ENCODE results near the gene PKP1. TPM values are rescaled to one million over a fixed set of nuclear protein-coding genes. Genes with fewer than 3 reads are reported as not detected.

Gene PKP1
- total and polyA plus RNA-seq, 2 experiments from 2014 or later, result 0.19 to 0.83 TPM

DNA sequence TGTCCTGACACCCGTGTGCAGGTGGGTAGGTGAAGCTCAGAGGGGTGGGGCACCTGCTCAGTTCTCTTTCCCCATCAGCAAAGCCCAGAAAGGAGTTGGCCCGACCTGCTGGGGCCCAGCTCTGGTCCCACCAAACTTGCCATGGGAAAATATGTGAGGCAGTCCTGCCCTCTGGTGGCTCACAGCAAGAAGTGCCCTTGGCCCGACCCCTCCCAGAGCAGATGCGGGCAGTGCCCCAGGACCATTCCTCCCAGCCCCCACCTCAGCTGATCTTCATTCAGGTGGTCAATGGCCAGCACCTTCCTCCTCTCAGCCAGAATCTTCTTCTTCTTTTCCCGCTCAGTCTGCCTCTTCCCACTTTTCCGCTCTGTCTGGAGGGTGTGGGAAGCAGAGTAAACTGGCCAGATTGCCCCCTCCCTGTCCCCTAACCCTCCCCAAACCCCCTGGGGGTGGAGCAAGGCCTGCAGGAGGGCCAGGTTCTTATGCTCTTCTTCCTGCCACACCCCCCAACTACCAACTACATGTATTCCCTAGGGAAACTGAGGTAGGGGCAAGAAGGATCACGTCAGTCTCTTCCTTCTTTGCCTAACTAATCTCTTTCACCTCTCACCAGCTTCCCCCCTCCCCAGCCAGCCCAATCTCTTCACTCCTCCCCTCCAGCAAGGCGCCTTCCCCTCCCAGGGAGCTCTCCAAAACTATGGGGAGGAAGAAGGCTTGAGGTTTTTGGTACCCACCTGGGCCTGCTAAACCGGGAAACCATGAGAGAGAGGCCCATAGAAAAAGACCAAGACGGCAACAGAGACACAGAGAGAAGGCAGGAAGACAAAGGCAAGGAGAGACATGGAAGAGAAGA, 78.6 kb downstream of the PKP1 start:
- Histone ChIP-seq H3K9me2 (ENCODE audit: insufficient read depth) (no peaks in the 10 kb centered on the region), H2AFZ (peak overlapping the region; percentile 81; the same call in 1 of the 2 replicates), H3K27ac (ENCODE audit: low read depth) (no peak overlapping the region), H4K20me1 (replicated peaks; ENCODE audit: insufficient read depth) (no peaks in the 10 kb centered on the region), H3K79me2 (replicated peaks; ENCODE audit: insufficient read depth) (no peaks in the 10 kb centered on the region), H3K4me2 (peak overlapping the region; percentile 40; the same call in 1 of the 2 replicates), H3K4me3 (no peak overlapping the region), H3K36me3 (ENCODE audit: insufficient read depth) (no peaks in the 10 kb centered on the region), H3K4me1 (ENCODE audit: insufficient read depth) (peaks cover 9% of the 10 kb centered on the region), H3K27me3 (ENCODE audit: insufficient read depth) (no peaks in the 10 kb centered on the region), H3F3A (replicated peaks; ENCODE audit: low read depth) (no peaks in the 10 kb centered on the region)
- Mint-ChIP-seq H3K27me3 (ENCODE audit: insufficient read depth, low read depth, poor library complexity) (peaks cover 25% of the 10 kb centered on the region), H3K36me3 (ENCODE audit: low read depth) (no peaks in the 10 kb centered on the region), H3K4me1 (peaks cover 20% of the 10 kb centered on the region), H3K27ac (no peak overlapping the region), H3K4me3 (no peak overlapping the region), H3K9me3 (no peaks in the 10 kb centered on the region)
- DNase-seq (ENCODE audit: low spot score) (peak; percentile 87), ATAC-seq (peak; percentile 93)
- TF ChIP-seq CTCF (conservative IDR thresholded peaks at IDR 0.05; ENCODE audit: low read depth in 2 of 2) (peak; percentile 90 to 97), STAT1 (IDR thresholded peaks at IDR 0.05; ENCODE audit: unreplicated experiment) (no peak)

DNA sequence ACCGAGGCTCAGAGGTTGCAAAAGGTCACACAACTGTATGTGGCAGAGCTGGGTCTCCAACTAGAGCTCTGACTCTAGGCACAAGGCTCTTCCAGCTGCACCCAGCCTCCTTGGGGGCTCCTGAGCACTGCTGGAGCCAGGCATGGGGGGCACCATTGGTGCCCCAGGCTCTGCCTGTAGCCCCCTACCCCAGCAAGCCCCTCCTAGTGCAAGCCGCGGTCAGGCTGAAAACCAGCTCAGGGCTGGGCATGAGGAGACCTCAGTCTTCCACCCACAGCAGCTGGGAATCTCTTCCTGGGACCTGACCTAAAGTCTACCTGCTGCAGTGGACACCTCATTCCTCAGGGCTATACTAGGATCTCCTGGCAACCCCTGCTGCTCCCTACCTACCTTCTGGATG, 79.6 kb downstream of the PKP1 start:
- H3K9me2 ChIP-seq (ENCODE audit: insufficient read depth), result no peaks in the 10 kb centered on the region
- Mint-ChIP-seq H3K36me3 (ENCODE audit: low read depth) (no peaks in the 10 kb centered on the region), H3K27me3 (ENCODE audit: insufficient read depth, low read depth, poor library complexity) (peaks cover 29% of the 10 kb centered on the region), H3K4me1 (peaks cover 17% of the 10 kb centered on the region), H3K4me3 (no peak overlapping the region), H3K9me3 (no peaks in the 10 kb centered on the region), H3K27ac (no peak overlapping the region)
- no peaks in the 10 kb centered on the region for H3K79me2 ChIP-seq (replicated peaks; ENCODE audit: insufficient read depth)
- H4K20me1 ChIP-seq (replicated peaks; ENCODE audit: insufficient read depth), result no peaks in the 10 kb centered on the region
- H3K27me3 ChIP-seq (ENCODE audit: insufficient read depth), result no peaks in the 10 kb centered on the region
- H3F3A ChIP-seq (replicated peaks; ENCODE audit: low read depth), result no peaks in the 10 kb centered on the region
- H3K4me3 ChIP-seq, result no peak overlapping the region
- DNase-seq (ENCODE audit: low spot score), result no peak
- peaks cover 9% of the 10 kb centered on the region for H3K4me1 ChIP-seq (ENCODE audit: insufficient read depth)
- H2AFZ ChIP-seq, result no peak overlapping the region
- TF ChIP-seq EZH2 (IDR thresholded peaks at IDR 0.05; ENCODE audit: low read depth, unreplicated experiment) (no peak), EZH2phosphoT487 (IDR thresholded peaks at IDR 0.05; ENCODE audit: unreplicated experiment) (no peak), CTCF (conservative IDR thresholded peaks at IDR 0.05; ENCODE audit: low read depth in 2 of 2) (no peak), STAT1 (IDR thresholded peaks at IDR 0.05; ENCODE audit: unreplicated experiment) (no peak), JUNB (IDR thresholded peaks at IDR 0.05; ENCODE audit: unreplicated experiment) (no peak), POLR2AphosphoS5 (IDR thresholded peaks at IDR 0.05; ENCODE audit: low read depth) (no peak), ZNF114 (CRISPR knock-in tag; IDR thresholded peaks at IDR 0.05) (no peak), ETS1 (IDR thresholded peaks at IDR 0.05) (no peak), ZNF331 (CRISPR knock-in tag; IDR thresholded peaks at IDR 0.05; ENCODE audit: low read depth) (no peak), NANOG (IDR thresholded peaks at IDR 0.05; ENCODE audit: borderline replicate concordance) (no peak), CREB1 (CRISPR knock-in tag; IDR thresholded peaks at IDR 0.05; ENCODE audit: low read depth) (no peak)
- TF ChIP-seq, protein P1, sequence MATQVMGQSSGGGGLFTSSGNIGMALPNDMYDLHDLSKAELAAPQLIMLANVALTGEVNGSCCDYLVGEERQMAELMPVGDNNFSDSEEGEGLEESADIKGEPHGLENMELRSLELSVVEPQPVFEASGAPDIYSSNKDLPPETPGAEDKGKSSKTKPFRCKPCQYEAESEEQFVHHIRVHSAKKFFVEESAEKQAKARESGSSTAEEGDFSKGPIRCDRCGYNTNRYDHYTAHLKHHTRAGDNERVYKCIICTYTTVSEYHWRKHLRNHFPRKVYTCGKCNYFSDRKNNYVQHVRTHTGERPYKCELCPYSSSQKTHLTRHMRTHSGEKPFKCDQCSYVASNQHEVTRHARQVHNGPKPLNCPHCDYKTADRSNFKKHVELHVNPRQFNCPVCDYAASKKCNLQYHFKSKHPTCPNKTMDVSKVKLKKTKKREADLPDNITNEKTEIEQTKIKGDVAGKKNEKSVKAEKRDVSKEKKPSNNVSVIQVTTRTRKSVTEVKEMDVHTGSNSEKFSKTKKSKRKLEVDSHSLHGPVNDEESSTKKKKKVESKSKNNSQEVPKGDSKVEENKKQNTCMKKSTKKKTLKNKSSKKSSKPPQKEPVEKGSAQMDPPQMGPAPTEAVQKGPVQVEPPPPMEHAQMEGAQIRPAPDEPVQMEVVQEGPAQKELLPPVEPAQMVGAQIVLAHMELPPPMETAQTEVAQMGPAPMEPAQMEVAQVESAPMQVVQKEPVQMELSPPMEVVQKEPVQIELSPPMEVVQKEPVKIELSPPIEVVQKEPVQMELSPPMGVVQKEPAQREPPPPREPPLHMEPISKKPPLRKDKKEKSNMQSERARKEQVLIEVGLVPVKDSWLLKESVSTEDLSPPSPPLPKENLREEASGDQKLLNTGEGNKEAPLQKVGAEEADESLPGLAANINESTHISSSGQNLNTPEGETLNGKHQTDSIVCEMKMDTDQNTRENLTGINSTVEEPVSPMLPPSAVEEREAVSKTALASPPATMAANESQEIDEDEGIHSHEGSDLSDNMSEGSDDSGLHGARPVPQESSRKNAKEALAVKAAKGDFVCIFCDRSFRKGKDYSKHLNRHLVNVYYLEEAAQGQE (IDR thresholded peaks at IDR 0.05; ENCODE audit: unreplicated experiment), result no peak
- ATAC-seq, result no peak
- no peaks in the 10 kb centered on the region for H3K36me3 ChIP-seq (ENCODE audit: insufficient read depth)
- H3K27ac ChIP-seq (ENCODE audit: low read depth), result no peak overlapping the region
- no peak overlapping the region for H3K4me2 ChIP-seq
